Fibroblast of lung (primary cell): Measurements from ENCODE around the gene C15orf40. TPM values are rescaled to one million over a fixed set of nuclear protein-coding genes. Genes with fewer than 3 reads are reported as not detected.
A peak's percentile ranks its signal among the peaks of the same experiment; 100 is the strongest.

ENCODE experiments used
- DNase-seq, 2 donors: peaks; one replicate each; pipeline versions ENCODE4 v3.0.0 to v3.0.0-alpha.2; 2010; ENCODE audit warnings: low read depth in 2 of 2
- H2AFZ ChIP-seq: 2 replicates; pipeline ENCODE4 v1.5.1; 2012; ENCODE audit warnings: low read length, control low read depth, inconsistent platforms
- H3K27ac ChIP-seq: 2 replicates; pipeline ENCODE4 v1.5.1; 2011; ENCODE audit warnings: low read length, control low read depth; ENCODE audit not compliant: insufficient read depth
- H3K27me3 ChIP-seq: 2 replicates; pipeline ENCODE4 v1.5.1; 2011; ENCODE audit warnings: mild to moderate bottlenecking, low read length; ENCODE audit not compliant: control insufficient read depth, insufficient read depth
- H3K36me3 ChIP-seq: 2 replicates; pipeline ENCODE4 v1.5.1; 2011; ENCODE audit warnings: low read length; ENCODE audit not compliant: control insufficient read depth, insufficient read depth
- H3K4me1 ChIP-seq: 2 replicates; pipeline ENCODE4 v1.5.1; 2011; ENCODE audit warnings: low read length; ENCODE audit not compliant: control insufficient read depth, insufficient read depth; ENCODE audit errors: extremely low read depth
- H3K4me2 ChIP-seq: 2 replicates; pipeline ENCODE4 v1.5.1; 2011; ENCODE audit warnings: low read length, control low read depth; ENCODE audit not compliant: insufficient read depth; ENCODE audit errors: extremely low read depth
- H3K4me3 ChIP-seq, 4 experiments: fragments of 200-600 bp in 1 of 4; sonication (generic) in 1 of 4; replicated peaks in 1 of 4; 2 replicates each; pipeline ENCODE4 v1.5.1; 2011 to 2016; ENCODE audit warnings: low read length in 4 of 4, low read depth in 3 of 4, mild to moderate bottlenecking in 3 of 4, control low read depth in 2 of 4, inconsistent platforms in 1 of 4, mixed read lengths in 1 of 4; ENCODE audit not compliant: insufficient read depth in 1 of 4; ENCODE audit errors: control extremely low read depth in 1 of 4
- H3K79me2 ChIP-seq: 2 replicates; pipeline ENCODE4 v1.5.1; 2012; ENCODE audit warnings: mild to moderate bottlenecking, low read length, inconsistent platforms; ENCODE audit not compliant: control insufficient read depth, insufficient read depth
- H3K9ac ChIP-seq: 2 replicates; pipeline ENCODE4 v1.5.1; 2011; ENCODE audit warnings: mild to moderate bottlenecking, low read length, control low read depth; ENCODE audit not compliant: insufficient read depth
- H3K9me3 ChIP-seq: 2 replicates; pipeline ENCODE4 v1.5.1; 2012; ENCODE audit warnings: low read depth, low read length; ENCODE audit not compliant: control insufficient read depth, insufficient read depth
- H4K20me1 ChIP-seq: 2 replicates; pipeline ENCODE4 v1.5.1; 2011; ENCODE audit warnings: low read length; ENCODE audit not compliant: control insufficient read depth, insufficient read depth; ENCODE audit errors: extremely low read depth
- CTCF ChIP-seq, 2 donors: IDR thresholded peaks in 1 of 2; conservative IDR thresholded peaks in 1 of 2; 1 replicate in 1 of 2; 2 replicates in 1 of 2; pipeline ENCODE4 v1.5.1; 2011 to 2012; ENCODE audit warnings: low read length in 2 of 2, control low read depth in 1 of 2, inconsistent platforms in 1 of 2, low read depth in 1 of 2, mild to moderate bottlenecking in 1 of 2
- EZH2 ChIP-seq: IDR thresholded peaks from 2 replicates; pipeline ENCODE4 v1.5.1; 2012; ENCODE audit warnings: low read length, control low read depth, mild to moderate bottlenecking; ENCODE audit errors: missing control alignments
- polyA plus RNA-seq, 2 donors: library from polyadenylated mRNA; depleted of rRNA in 1 of 2; stranded (reverse) in 1 of 2; unstranded in 1 of 2; fragments of >200 nt; gene quantifications; 2 replicates each; pipeline ENCODE4 v1.2.1, GENCODE V29; 2011 to 2012; ENCODE audit warnings: missing spikeins in 1 of 2
- total RNA-seq: library from RNA; depleted of rRNA; stranded (reverse); fragments of >200 nt; gene quantifications from 2 replicates; pipeline ENCODE4 v1.2.1, GENCODE V29; 2014

Gene C15orf40
- total and polyA plus RNA-seq, 2 donors (not counting 1 experiment from before 2014, with no cell fraction given) = 12.6 to 20.7 TPM

GRCh38 chr15:83053151-83053550 lies 41.7 kb upstream of the C15orf40 start:
- H3K27me3 ChIP-seq = no peaks in the 10 kb centered on the region
- H4K20me1 ChIP-seq = peaks cover 2% of the 10 kb centered on the region
- no peak overlapping the region for H3K27ac ChIP-seq
- peak; percentile 75 to 79 for DNase-seq
- no peak overlapping the region for H3K9ac ChIP-seq
- no peak overlapping the region for H3K4me3 ChIP-seq
- peaks cover 21% of the 10 kb centered on the region for H3K79me2 ChIP-seq
- H3K4me1 ChIP-seq = peaks cover 2% of the 10 kb centered on the region
- H3K36me3 ChIP-seq = peaks cover 4% of the 10 kb centered on the region
- no peak overlapping the region for H3K4me2 ChIP-seq
- H3K9me3 ChIP-seq = no peaks in the 10 kb centered on the region
- H2AFZ ChIP-seq = no peak overlapping the region
- TF ChIP-seq CTCF (conservative IDR thresholded peaks at IDR 0.05 in 1 of 2, IDR thresholded peaks at IDR 0.05 in 1 of 2; ENCODE audit: low read depth in 1 of 2, low read length in 2 of 2) (no peak), EZH2 (no peak)

- peaks cover 27% of the 10 kb centered on the region for H3K79me2 ChIP-seq
- H2AFZ ChIP-seq = no peak overlapping the region
- no peak overlapping the region for H3K4me3 ChIP-seq
- H3K9me3 ChIP-seq = no peaks in the 10 kb centered on the region
- H3K36me3 ChIP-seq = peaks cover 2% of the 10 kb centered on the region
- H3K9ac ChIP-seq = no peak overlapping the region
- DNase-seq = peak; percentile 78 to 82
- peaks cover 3% of the 10 kb centered on the region for H3K4me1 ChIP-seq
- no peak for TF ChIP-seq EZH2
- no peak for TF ChIP-seq CTCF (conservative IDR thresholded peaks at IDR 0.05 in 1 of 2, IDR thresholded peaks at IDR 0.05 in 1 of 2; ENCODE audit: low read depth in 1 of 2, low read length in 2 of 2)
- H3K27me3 ChIP-seq = no peaks in the 10 kb centered on the region
- H3K27ac ChIP-seq = no peak overlapping the region
- H4K20me1 ChIP-seq = peaks cover 2% of the 10 kb centered on the region
- no peak overlapping the region for H3K4me2 ChIP-seq
Observed at GRCh38 chr15:83046558-83047127, 35.2 kb upstream of the C15orf40 start.

DNA sequence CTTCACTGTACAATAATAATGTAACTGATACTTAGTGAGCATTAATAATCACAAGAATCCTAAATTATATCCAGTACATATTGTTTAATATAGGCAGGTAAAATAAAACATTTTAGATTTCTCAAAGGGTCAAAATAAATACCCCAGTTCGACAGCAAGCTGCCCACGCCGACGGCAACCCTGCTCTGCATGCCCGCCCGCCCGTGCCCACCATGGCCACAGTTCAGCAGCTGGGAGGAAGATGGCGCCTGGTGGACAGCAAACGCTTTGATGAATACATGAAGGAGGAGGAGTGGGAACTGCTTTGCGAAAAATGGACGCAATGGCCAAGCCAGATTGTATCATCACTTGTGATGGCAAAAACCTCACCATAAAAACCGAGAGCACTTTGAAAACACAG lies 32.7 kb upstream of the C15orf40 start:
- no peak overlapping the region for H3K9ac ChIP-seq
- no peak overlapping the region for H3K4me2 ChIP-seq
- DNase-seq = no peak
- peaks cover 34% of the 10 kb centered on the region for H3K79me2 ChIP-seq
- no peaks in the 10 kb centered on the region for H4K20me1 ChIP-seq
- no peaks in the 10 kb centered on the region for H3K9me3 ChIP-seq
- no peak overlapping the region for H3K4me3 ChIP-seq
- H2AFZ ChIP-seq = no peak overlapping the region
- H3K4me1 ChIP-seq = peaks cover 3% of the 10 kb centered on the region
- no peaks in the 10 kb centered on the region for H3K27me3 ChIP-seq
- H3K27ac ChIP-seq = no peak overlapping the region
- peaks cover 4% of the 10 kb centered on the region for H3K36me3 ChIP-seq
- TF ChIP-seq EZH2 (no peak), CTCF (conservative IDR thresholded peaks at IDR 0.05 in 1 of 2, IDR thresholded peaks at IDR 0.05 in 1 of 2; ENCODE audit: low read depth in 1 of 2, low read length in 2 of 2) (no peak)
